Measurements from ENCODE around the gene RNF5. TPM values are rescaled to one million over a fixed set of nuclear protein-coding genes. Genes with fewer than 3 reads are reported as not detected.

The RNF5 gene
- total RNA-seq, 1 experiment from 2014 or later, result 114 TPM

DNA sequence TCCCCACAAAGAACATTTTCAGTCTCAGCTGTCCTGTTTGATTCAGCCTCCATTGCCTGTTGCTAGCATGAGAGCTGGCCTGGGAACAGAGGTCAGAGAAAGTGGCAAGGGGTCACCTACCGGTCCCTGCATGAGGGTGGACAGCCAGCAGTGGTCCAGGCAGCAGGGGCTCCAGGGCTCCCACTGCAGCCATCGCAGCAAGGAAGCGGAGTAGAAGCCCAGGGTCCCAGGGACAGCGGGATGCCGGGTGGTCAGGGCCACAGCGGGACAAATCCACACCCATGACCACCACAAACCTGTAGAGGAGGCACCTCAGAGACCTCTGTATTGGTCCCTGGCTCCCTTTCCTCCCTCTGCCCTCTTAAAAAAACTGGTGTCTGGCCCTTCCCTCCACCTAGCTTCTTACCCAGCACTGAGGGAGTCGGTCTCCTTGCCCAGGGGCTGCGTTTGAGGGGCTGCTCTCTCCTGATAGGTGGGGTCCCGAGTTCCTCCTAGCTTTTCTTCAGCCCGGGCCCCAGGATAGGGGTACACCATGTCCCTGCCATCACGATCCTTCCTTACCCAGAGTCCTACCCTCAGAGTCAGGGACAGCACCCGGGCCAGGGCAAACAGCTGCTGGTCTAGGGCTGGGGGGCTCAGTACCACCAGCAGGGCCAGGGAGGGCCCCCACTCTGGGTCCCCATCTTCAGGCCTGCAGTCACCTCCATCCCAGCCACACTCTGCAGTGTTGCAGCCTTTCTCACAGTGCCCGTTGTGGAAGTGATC is 22.7 kb downstream of the RNF5 start:
- ChIA-PET POLR2A (no interaction called here), CTCF (no interaction called here)
- Mint-ChIP-seq H3K4me3 (no peak overlapping the region), H3K4me1 (peaks cover 8% of the 10 kb centered on the region), H3K9me3 (no peaks in the 10 kb centered on the region), H3K36me3 (no peaks in the 10 kb centered on the region), H3K27me3 (ENCODE audit: low read depth) (peaks cover 3% of the 10 kb centered on the region), H3K27ac (no peak overlapping the region)
- no peak for DNase-seq (ENCODE audit: low spot score)
- no peak for TF ChIP-seq NFATC4 (CRISPR knock-in tag; IDR thresholded peaks at IDR 0.05)
- TF ChIP-seq HMGXB4 (CRISPR knock-in tag; IDR thresholded peaks at IDR 0.05), result no peak
- TF ChIP-seq NR3C1 (CRISPR knock-in tag; conservative IDR thresholded peaks at IDR 0.05; ENCODE audit: low read depth), result no peak
- TF ChIP-seq, protein P1, sequence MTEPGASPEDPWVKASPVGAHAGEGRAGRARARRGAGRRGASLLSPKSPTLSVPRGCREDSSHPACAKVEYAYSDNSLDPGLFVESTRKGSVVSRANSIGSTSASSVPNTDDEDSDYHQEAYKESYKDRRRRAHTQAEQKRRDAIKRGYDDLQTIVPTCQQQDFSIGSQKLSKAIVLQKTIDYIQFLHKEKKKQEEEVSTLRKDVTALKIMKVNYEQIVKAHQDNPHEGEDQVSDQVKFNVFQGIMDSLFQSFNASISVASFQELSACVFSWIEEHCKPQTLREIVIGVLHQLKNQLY (CRISPR knock-in tag; IDR thresholded peaks at IDR 0.05), result no peak
- TF ChIP-seq ERG (CRISPR knock-in tag; IDR thresholded peaks at IDR 0.05), result no peak
- TF ChIP-seq TEAD1 (CRISPR knock-in tag; IDR thresholded peaks at IDR 0.05), result no peak
- no peak for TF ChIP-seq ZNF219 (CRISPR knock-in tag; IDR thresholded peaks at IDR 0.05; ENCODE audit: borderline replicate concordance)
- TF ChIP-seq USF2 (CRISPR knock-in tag; IDR thresholded peaks at IDR 0.05), result no peak
- TF ChIP-seq ZNF671 (CRISPR knock-in tag; IDR thresholded peaks at IDR 0.05), result no peak
- TF ChIP-seq JUN (CRISPR knock-in tag; IDR thresholded peaks at IDR 0.05), result no peak
- no peak for TF ChIP-seq ZNF396 (CRISPR knock-in tag; IDR thresholded peaks at IDR 0.05; ENCODE audit: borderline replicate concordance)
- TF ChIP-seq ZBTB21 (CRISPR knock-in tag; IDR thresholded peaks at IDR 0.05; ENCODE audit: borderline replicate concordance), result no peak
- no peak for TF ChIP-seq CREM (CRISPR knock-in tag; IDR thresholded peaks at IDR 0.05)
- no peak for TF ChIP-seq ATF3 (CRISPR knock-in tag; conservative IDR thresholded peaks at IDR 0.05)
- no peak for TF ChIP-seq OVOL2 (CRISPR knock-in tag; IDR thresholded peaks at IDR 0.05; ENCODE audit: borderline replicate concordance)
- TF ChIP-seq ZNF281 (CRISPR knock-in tag; IDR thresholded peaks at IDR 0.05), result no peak
- TF ChIP-seq NR2C2 (CRISPR knock-in tag; IDR thresholded peaks at IDR 0.05), result no peak
- no peak for ATAC-seq

- peaks cover 2% of the 10 kb centered on the region for H3K4me1 Mint-ChIP-seq
- H3K4me3 Mint-ChIP-seq, result no peak overlapping the region
- no peaks in the 10 kb centered on the region for H3K36me3 Mint-ChIP-seq
- ChIA-PET CTCF (no interaction called here), POLR2A (no interaction called here)
- DNase-seq (ENCODE audit: low spot score), result no peak
- H3K9me3 Mint-ChIP-seq, result peaks cover 7% of the 10 kb centered on the region; the same call in 1 of the 2 replicates
- TF ChIP-seq ZNF423 (CRISPR knock-in tag; IDR thresholded peaks at IDR 0.05), result no peak
- TF ChIP-seq ZNF121 (CRISPR knock-in tag; IDR thresholded peaks at IDR 0.05), result no peak
- H3K27me3 Mint-ChIP-seq (ENCODE audit: low read depth), result peaks cover 3% of the 10 kb centered on the region
- H3K27ac Mint-ChIP-seq, result no peak overlapping the region
- no peak for ATAC-seq
Observed at GRCh38 chr6:32202186-32202585, 24.0 kb downstream of the RNF5 start.
